GM04504 (cell line): ENCODE data around the gene ILDR1.
"Not testable (repeated sequence)": the region's sequence is repeated elsewhere in the genome, so short reads cannot be mapped to it uniquely, and the experiment has no call there.

Experiments used
- DNase-seq: peaks from one replicate; pipeline ENCODE4 v3.0.0-alpha.2; 2012; ENCODE audit warnings: low read depth

Gene ILDR1

DNA sequence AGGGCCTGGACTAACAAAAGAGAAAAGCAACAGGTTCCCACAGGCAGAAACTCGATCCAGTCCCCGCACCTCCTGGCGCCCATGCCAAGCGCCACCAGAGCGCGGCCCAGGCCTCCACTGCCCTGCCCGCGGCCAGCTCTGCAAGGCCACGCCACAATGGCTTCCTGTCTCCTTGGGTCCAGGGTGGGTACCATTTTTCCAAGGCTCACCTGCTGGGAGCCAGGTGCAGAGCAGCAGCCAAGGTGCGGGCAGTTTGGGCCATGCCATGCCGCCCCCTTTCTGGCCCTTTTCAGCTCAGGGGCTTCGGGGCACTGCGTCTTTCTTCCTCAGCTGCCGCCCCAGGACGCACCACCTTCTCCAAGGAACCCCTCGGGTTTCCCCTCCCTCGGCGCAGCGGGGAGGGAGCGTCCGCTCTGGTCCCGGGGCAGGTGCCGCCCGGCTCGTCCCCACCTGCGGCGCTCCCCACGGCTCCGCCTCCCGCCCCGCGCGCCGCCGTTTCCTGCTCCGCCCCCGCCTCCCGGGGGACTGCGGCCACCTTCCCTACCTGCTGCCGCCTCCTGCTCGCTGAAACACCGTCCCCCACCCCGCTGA, at the start of gene ILDR1:
Gene ILDR1, minus strand, starts transcription at position 437 of the 591 bp plus-strand sequence. Its CDS starts 170 bp downstream, at position 267.
- no peak for DNase-seq

DNA sequence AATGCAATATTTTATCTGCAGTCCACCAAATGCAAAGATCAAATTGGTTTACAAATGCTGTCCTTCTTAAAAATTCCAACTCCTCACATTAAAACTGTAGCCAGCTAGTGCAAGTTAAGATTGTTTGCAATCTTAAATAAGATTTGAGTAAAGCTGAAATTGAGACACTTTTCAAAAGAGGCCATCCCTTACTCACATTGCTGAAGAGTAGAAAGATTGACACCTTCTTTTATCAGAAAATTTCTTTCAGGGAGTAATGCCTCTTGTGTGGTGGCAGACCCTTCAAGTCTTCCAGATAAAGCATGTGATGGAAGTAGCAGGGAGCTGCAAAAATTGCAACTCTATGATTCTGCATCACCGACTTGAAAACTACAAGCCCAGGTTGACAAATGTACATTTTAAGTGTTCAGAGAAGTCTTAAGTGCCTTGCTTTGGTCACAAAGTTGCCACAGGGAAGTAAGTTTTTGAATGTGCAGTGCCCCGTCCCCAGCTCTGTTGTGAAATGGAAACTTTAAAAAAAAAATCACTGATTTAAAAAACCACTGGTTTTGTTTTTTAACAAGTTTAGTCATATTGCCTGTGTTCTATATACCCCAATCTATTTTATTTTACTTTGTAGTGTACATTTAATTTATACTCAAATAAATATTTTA, 45.7 kb upstream of the ILDR1 start:
- DNase-seq, result no peak

- DNase-seq, result no peak
Observed at GRCh38 chr3:122067214-122067550, 45.1 kb upstream of the ILDR1 start.

- DNase-seq, result no peak
Observed at GRCh38 chr3:122066331-122067213, 44.5 kb upstream of the ILDR1 start.

DNA sequence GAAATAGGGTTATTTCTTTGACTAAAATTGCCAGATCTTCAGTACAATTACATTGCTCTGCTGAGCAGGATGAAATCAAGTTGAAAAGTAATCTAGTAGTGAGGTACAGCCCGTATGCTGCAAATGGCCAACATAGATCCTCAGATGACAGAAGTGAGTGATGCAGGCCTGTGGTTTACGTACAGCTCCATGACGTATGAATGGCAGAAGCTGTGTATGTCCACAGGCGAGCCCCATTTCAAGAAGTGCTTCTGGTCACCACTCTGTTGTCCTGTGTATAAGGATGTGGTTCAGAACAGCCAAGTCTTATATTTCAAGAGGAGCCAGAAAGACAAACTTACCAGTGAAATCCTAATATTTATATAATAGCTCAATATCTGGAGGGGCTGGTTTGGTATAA, 42.3 kb upstream of the ILDR1 start:
- DNase-seq, result no peak

DNA sequence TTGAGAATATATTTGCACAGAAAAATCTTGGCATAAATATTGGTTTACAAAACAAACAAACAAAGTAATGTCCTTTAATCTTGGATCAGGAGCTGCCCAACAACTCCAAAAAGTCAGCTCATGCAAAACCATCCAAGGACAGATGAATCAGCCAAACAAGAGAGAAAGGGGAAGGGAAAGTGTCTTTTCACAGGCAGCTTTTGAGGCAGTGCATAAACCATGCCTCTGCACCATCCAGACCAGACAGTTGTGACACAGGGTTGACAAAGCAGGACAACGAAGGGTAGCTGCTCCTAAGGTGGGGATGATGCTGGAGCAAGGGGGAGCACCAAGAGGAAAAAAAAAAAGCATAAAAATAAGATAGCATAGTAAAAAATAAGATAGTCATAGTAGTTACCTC, 41.9 kb upstream of the ILDR1 start:
- DNase-seq, result no peak

GRCh38 chr3:122060040-122060698, 38.1 kb upstream of the ILDR1 start:
- no peak for DNase-seq

DNA sequence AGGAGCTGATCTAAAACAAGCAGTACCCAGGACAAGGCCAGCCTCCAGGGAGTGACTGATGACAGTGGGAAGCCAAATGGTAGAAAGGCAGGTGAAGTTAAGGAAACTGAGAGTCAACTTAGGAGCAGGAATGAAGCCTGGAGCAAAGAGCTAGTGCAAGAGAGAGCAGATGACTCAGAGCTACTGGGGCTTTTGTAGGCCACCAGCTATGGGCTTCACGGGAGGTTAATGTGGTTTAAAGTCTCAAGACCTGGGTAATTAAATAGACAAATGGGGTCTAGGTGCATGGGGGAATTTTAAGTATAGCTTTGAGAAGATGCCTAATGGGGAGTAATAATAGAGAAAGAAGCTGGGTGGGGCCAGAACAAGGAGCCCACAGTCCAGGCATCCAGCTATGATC, 36.2 kb upstream of the ILDR1 start:
- no peak for DNase-seq

DNA sequence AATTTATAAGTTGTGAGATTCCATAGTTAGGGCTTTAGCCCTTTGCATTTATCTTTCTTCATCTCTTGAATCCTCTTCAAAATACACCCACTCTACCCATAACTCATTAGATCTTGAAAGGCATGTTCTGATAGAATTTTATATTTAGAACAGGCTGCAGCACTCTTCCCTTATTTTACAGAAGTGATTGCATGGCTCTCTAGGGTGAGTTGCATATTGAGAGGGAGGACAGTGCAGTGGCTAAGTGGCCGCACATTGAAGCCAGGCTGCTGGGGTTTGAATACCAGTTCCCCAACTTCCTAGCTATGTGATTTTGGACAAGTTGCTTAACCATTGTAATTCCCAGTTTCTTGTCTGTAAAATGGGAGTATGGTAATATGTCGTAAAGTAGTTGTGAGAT, 35.6 kb upstream of the ILDR1 start:
- DNase-seq, result no peak

DNA sequence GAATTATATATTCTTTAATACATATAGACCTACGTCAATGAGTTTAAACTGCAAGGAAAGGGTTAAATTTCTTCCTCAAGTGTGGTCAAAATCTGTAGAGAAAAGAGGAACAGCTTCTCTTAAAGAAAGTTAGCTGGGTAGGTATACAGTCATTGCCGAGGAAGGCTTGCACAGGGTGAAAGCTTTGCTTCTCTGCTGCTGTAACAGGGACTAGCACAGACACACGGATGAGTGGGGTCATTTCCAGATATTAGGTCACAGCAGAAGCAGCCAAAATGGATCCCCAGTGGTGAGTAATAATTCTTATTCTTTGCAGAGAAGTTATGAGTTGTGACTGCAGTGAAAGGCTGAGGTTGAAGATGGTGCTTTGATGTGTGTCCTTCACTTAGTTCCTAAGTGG, 33.2 kb upstream of the ILDR1 start, which contains the start of gene CD86:
Gene CD86, plus strand, starts transcription at position 148 of the 400 bp plus-strand sequence. Its CDS starts 128 bp downstream, at position 276.
- no peak for DNase-seq

- no peak for DNase-seq
Observed at GRCh38 chr3:122052968-122053367, 30.9 kb upstream of the ILDR1 start.

GRCh38 chr3:122047773-122048172, 25.7 kb upstream of the ILDR1 start:
- DNase-seq, result not testable (repeated sequence)

DNA sequence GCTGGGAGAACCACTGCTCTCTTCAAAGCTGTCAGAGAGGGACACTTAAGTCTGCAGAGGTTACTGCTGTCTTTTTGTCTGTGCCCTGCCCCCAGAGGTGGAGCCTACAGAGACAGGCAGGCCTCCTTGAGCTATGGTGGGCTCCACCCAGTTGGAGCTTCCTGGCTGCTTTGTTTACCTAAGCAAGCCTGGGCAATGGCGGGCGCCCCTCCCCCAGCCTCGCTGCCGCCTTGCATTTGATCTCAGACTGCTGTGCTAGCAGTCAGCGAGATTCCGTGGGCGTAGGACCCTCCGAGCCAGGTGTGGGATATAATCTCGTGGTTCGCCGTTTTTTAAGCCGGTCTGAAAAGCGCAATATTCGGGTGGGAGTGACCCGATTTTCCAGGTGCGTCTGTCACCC, 25.2 kb upstream of the ILDR1 start:
- DNase-seq, result not testable (repeated sequence)

DNA sequence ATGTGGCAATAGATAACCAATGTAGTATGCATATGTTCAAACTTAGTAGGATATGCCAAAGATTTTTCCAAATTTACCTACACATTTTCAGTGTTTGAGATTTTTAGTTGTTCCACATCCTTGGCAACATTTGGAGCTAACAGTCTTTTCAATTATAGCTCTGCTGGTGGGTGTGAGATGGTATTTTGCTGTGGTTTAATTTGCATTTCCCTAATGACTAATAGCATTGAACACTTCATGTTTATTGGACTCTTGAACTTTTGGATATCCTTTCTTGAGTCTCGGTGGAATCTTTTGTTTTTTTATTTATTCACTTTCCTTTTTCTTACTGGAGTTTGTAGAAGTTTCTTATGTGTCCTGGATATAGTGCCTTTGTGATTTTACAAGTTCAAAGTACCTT, 11.0 kb upstream of the ILDR1 start:
- no peak for DNase-seq

DNA sequence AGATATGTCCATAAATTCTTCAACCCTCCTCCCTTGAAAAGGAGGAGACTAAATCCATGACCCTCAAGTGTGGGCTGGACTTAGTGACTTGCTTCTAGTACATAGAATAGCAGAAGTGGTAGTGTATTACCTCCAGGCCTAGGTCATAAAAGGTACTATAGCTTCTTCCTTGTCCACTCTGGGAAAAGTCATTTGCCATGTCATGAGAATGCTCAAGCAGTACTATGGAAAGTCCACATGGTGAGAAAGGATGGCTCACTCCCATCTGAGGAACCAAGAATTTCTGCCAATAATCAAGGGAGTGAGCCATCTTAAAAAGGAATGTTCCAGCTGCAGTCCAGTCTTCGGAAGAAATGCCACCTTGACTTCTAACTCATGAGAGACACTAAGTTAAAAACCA, 10.5 kb upstream of the ILDR1 start:
- no peak for DNase-seq

DNA sequence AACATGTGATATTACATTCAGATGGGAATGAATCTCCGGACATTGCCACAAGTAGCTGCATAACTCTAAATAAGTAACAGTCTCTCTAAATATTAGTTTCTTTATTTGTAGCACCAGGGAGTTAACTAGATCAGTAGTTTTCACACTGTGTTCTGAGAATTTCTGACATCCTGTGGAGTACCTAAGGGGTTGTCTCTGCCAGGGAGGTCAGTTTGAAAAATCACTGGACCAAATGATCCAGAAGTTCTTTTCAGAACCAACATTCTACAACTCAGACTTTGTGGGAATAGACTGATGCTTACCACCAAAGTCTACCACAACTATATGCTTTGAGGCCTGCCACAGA, 9.0 kb upstream of the ILDR1 start:
- DNase-seq, result no peak

DNA sequence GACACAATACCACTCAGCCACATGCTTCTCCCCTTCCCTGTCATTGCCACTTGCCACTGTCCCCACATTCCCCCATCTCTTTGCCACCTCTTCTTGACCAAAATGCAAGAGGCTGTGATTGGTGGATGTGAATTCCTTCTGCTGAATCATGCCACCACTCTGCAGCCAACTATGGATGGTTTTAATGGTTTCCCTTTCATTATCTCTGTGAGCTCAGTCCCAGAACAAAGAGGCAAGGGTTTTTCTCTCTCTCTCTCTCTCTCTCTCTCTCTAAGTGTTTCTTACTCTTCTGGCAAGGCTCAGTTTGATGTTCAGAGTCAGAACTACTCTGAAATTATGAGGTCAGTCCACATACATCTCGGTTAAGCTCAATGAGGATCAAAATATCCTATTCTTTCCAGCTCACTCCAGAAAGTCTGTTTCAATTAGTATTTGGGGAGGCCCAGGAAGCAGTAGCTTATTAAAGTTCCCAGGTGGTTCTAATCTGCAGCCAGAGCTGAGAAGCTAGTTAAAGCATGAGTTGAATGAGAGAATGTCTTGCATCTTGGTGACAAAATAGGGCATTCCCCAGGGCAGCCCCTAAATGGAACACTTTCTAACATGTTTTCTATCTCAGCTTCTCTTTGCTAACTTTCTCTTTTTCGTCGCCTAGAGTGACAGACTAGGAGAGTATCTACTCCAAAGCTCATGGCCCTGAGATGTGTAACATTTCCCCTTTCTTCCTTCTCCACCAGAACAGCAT, 8.5 kb upstream of the ILDR1 start:
- DNase-seq, result peak; percentile 6

DNA sequence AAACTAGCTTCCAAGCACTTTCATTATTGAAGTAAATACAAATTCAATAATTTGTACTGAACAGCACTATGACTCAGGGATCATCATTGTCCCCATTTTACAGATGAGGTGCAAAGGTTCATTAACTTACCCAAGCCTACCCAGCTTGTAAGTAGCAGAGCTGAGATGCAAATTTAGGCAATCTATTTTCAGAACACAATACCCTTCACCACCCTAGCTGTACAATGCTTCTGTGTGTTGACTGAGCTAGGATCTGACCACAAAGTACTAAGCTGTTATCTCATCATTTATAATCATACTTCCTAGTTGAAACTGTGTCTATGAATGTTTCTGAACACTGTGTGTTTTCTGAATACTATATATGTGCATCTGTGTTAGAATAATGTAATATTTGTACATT, 3.2 kb upstream of the ILDR1 start:
- no peak for DNase-seq

- no peak for DNase-seq
Observed at GRCh38 chr3:122024800-122025199, 2.8 kb upstream of the ILDR1 start.

- no peak for DNase-seq
Observed at GRCh38 chr3:122023335-122023910, 1.4 kb upstream of the ILDR1 start.

DNA sequence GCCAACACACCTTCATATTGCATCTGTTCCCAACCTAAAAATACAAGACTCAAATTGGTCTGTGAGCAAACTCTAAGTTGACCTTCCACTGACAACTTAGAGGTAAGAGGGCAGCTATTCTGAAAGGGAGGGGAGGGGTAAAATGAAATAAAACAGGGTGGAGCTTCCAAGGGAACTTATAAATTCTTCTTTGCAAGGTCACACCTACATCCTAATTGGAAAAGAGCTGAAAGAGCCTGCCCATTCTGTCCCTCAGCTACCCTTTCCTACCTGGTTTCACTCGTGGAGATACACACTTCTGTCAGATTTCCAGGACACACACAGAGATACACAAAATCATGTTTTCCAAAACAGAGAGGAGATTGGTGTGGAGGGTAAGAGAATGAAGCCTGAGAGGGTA, 1.0 kb downstream of the ILDR1 start:
- no peak for DNase-seq

DNA sequence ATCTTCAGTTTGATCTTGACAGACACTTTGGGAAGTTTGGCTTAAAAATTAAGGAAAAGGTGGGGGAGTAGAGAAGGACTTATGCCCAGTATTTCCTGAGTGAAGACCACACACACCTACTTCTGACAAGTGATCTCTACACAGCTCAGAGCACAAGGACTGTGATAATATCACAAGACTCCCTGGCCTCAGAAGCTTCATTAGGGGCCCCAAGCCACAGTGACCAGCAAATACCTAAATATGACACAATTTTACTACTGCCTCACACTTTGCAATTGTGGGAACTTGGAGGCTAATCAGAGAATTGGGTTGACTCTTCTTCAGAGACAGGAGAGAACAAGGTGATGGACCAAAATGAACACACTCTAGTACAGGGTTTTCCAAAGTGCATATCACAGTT, 2.6 kb downstream of the ILDR1 start:
- DNase-seq, result no peak
